Measurements from ENCODE around the gene DDX1. TPM values are rescaled to one million over a fixed set of nuclear protein-coding genes. Genes with fewer than 3 reads are reported as not detected.
A peak's percentile ranks its signal among the peaks of the same experiment; 100 is the strongest.

DDX1 gene
- total and polyA plus RNA-seq, 9 of the 15 experiments (the other 6 are each of a cell fraction or from before 2014, with no cell fraction given) = 116 to 277 (median 232) TPM

DNA sequence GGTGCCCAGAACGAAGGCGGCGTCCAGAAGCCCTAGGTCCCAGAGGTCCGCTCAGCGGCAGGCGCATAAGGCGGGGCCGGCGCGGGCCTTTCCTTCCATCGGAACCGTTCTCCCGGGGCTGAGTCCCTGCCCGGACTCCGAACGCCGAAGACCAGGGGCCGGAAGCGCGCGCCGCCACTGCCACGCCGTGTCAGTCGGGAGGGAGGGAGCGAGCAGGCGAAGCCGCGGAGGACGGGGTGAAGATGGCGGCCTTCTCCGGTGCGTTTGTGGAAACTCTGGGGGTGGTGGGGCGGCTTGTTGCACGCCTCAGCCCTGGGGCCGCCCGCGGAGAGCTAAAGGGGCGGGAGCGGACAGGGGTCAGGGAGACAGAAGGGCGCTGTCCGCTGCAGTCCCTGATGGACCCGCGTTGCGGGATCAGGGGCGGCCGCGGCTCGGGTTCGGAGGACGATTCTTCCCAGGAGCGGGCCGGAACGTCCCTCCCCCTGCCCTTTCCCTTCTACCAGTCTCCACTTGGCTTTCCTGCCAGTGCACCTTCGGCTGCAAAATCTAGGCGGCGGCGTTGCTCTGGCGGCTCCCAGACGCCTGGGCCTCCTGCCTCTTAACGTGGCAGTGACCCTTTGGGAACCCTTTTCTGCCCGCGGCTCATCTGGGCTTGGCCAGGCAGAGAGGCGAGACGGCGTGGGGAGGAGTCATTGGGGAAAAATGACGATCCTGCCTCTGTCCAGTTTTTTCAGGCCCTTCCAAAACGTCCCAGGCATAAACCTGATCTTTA is at the start of gene DDX1 (continued):
- peak; percentile 49; the same call in 1 of the 2 replicates for TF ChIP-seq TRIM28 (IDR thresholded peaks at IDR 0.05)
- TF ChIP-seq RBM22 (IDR thresholded peaks at IDR 0.05; ENCODE audit: low read depth, low read length, poor library complexity, severe bottlenecking) = peak; percentile 87
- no peak for TF ChIP-seq PTRF (tag; IDR thresholded peaks at IDR 0.05)
- no peak for TF ChIP-seq U2AF2 (optimal IDR thresholded peaks at IDR 0.05; ENCODE audit: low read depth, low read length)
- TF ChIP-seq ZNF384 (IDR thresholded peaks at IDR 0.05; ENCODE audit: low read depth, low read length) = 0 out of 2 replicates have a peak, but pooled peaks have one; percentile 7
- peak; percentile 55; the same call in 1 of the 2 replicates for TF ChIP-seq CEBPG (CRISPR knock-in tag; IDR thresholded peaks at IDR 0.05)
- no peak for TF ChIP-seq CEBPG (tag; conservative IDR thresholded peaks at IDR 0.05 in 1 of 2, IDR thresholded peaks at IDR 0.05 in 1 of 2)
- peak; percentile 85 for TF ChIP-seq ETV5 (CRISPR knock-in tag; IDR thresholded peaks at IDR 0.05; ENCODE audit: low read depth)
- TF ChIP-seq MBD2 (IDR thresholded peaks at IDR 0.05; ENCODE audit: borderline replicate concordance, low read depth) = peak; percentile 81; the same call in 1 of the 2 replicates
- TF ChIP-seq FUS (optimal IDR thresholded peaks at IDR 0.05; ENCODE audit: low read depth, low read length) = peak; percentile 95
- TF ChIP-seq ZNF124 (CRISPR knock-in tag; IDR thresholded peaks at IDR 0.05) = no peak
- TF ChIP-seq ZNF140 (CRISPR knock-in tag; IDR thresholded peaks at IDR 0.05) = no peak
- TF ChIP-seq, protein P1, sequence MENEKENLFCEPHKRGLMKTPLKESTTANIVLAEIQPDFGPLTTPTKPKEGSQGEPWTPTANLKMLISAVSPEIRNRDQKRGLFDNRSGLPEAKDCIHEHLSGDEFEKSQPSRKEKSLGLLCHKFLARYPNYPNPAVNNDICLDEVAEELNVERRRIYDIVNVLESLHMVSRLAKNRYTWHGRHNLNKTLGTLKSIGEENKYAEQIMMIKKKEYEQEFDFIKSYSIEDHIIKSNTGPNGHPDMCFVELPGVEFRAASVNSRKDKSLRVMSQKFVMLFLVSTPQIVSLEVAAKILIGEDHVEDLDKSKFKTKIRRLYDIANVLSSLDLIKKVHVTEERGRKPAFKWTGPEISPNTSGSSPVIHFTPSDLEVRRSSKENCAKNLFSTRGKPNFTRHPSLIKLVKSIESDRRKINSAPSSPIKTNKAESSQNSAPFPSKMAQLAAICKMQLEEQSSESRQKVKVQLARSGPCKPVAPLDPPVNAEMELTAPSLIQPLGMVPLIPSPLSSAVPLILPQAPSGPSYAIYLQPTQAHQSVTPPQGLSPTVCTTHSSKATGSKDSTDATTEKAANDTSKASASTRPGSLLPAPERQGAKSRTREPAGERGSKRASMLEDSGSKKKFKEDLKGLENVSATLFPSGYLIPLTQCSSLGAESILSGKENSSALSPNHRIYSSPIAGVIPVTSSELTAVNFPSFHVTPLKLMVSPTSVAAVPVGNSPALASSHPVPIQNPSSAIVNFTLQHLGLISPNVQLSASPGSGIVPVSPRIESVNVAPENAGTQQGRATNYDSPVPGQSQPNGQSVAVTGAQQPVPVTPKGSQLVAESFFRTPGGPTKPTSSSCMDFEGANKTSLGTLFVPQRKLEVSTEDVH (IDR thresholded peaks at IDR 0.05; ENCODE audit: low read depth, partially characterized antibody) = peak; percentile 73
- TF ChIP-seq GATA2 (CRISPR knock-in tag; IDR thresholded peaks at IDR 0.05) = no peak
- TF ChIP-seq ASH1L (IDR thresholded peaks at IDR 0.05; ENCODE audit: borderline replicate concordance, low read depth, partially characterized antibody) = no peak
- TF ChIP-seq, protein P2, sequence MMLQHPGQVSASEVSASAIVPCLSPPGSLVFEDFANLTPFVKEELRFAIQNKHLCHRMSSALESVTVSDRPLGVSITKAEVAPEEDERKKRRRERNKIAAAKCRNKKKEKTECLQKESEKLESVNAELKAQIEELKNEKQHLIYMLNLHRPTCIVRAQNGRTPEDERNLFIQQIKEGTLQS (IDR thresholded peaks at IDR 0.05) = no peak
- TF ChIP-seq, protein P2 (CRISPR knock-in tag; conservative IDR thresholded peaks at IDR 0.05) = no peak; the same call in 1 of the 2 replicates
- peak; percentile 10 to 78; a peak in 1 of 4 replicates for TF ChIP-seq TEAD1 (CRISPR knock-in tag; IDR thresholded peaks at IDR 0.05)
- TF ChIP-seq SMARCE1 (IDR thresholded peaks at IDR 0.05) = no peak
- TF ChIP-seq SOX6 (IDR thresholded peaks at IDR 0.05) = peak; percentile 64; the same call in 1 of the 2 replicates
- TF ChIP-seq RNF2 (IDR thresholded peaks at IDR 0.05) = no peak; the same call in 1 of the 2 replicates
- TF ChIP-seq ZNF778 (CRISPR knock-in tag; IDR thresholded peaks at IDR 0.05) = no peak
- TF ChIP-seq CXXC5 (CRISPR knock-in tag; IDR thresholded peaks at IDR 0.05) = peak; percentile 83
- TF ChIP-seq, protein P3, sequence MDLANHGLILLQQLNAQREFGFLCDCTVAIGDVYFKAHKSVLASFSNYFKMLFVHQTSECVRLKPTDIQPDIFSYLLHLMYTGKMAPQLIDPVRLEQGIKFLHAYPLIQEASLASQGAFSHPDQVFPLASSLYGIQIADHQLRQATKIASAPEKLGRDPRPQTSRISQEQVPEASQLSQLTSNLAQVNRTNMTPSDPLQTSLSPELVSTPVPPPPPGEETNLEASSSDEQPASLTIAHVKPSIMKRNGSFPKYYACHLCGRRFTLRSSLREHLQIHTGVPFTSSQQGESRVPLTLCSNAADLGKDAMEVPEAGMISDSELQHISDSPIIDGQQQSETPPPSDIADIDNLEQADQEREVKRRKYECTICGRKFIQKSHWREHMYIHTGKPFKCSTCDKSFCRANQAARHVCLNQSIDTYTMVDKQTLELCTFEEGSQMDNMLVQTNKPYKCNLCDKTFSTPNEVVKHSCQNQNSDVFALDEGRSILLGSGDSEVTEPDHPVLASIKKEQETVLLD (IDR thresholded peaks at IDR 0.05) = peak; percentile 62; the same call in 1 of the 2 replicates

All from K562 (cell line).